ENCODE results near the gene UTS2B.

The UTS2B gene

DNA sequence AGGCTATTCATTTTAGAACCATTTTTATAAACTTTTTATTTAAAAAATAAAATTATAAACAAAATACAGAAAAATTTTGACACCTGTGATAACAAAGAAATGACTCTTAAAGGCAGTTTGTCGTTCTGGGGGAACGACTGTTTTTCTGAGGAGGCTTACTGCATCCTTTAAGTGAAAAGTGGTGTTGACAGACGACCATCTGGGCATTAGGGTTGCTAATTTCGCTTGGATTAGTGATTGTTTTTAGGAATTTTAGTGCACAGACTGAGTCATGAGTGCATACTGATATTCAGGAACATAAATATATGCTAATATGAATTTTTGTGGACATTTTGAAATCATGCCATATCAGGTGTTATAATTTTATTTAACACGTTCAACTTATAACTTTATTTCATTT, 102.8 kb downstream of the UTS2B start:
- Histone ChIP-seq H3K9ac (ENCODE audit: insufficient read length, low read depth) (no peak overlapping the region), H3K36me3 (ENCODE audit: insufficient read depth, insufficient read length, low read length) (no peaks in the 10 kb centered on the region), H3K27me3 (ENCODE audit: insufficient read depth, insufficient read length) (no peaks in the 10 kb centered on the region), H3K4me3 (ENCODE audit: insufficient read length, low read depth) (no peak overlapping the region), H3K4me1 (ENCODE audit: insufficient read depth, insufficient read length) (no peaks in the 10 kb centered on the region), H3K9me3 (ENCODE audit: insufficient read depth, low read length) (0 out of 2 replicates have a peak, but pooled peaks cover 5% of the 10 kb centered on the region)
- DNase-seq (ENCODE audit: low read depth, low spot score), result no peak
- TF ChIP-seq YY1 (IDR thresholded peaks at IDR 0.05; ENCODE audit: insufficient read depth, insufficient read length), result no peak
- no peak for TF ChIP-seq ZNF274 (IDR thresholded peaks at IDR 0.05; ENCODE audit: low read depth, low read length)
- no peak for TF ChIP-seq SUZ12 (IDR thresholded peaks at IDR 0.05; ENCODE audit: extremely low read depth, insufficient read depth, insufficient read length)

DNA sequence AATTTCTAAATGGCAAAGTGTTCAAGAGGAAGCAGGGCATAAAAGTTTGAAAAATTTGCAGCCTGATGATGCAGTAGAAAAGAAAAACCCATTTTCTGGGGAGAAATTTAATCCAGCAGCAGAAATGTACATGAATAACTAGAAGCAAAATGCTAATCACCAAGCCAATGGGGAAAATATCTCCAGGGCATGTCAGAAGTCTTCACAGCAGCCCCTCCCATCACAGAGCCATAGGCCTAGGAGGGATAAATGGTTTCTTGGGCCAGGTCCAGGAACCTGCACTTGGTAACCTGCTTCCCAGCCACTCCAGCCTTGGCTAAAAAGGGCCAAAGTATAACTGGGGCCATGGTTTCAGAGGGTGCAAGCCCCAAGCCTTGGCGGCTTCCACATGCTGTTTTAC, 108.7 kb downstream of the UTS2B start:
- DNase-seq (ENCODE audit: low read depth, low spot score), result no peak
- Histone ChIP-seq H3K36me3 (ENCODE audit: insufficient read depth, insufficient read length, low read length) (no peaks in the 10 kb centered on the region), H3K9ac (ENCODE audit: insufficient read length, low read depth) (no peak overlapping the region), H3K27me3 (ENCODE audit: insufficient read depth, insufficient read length) (no peaks in the 10 kb centered on the region), H3K9me3 (ENCODE audit: insufficient read depth, low read length) (0 out of 2 replicates have a peak, but pooled peaks cover 5% of the 10 kb centered on the region), H3K4me3 (ENCODE audit: insufficient read length, low read depth) (no peak overlapping the region), H3K4me1 (ENCODE audit: insufficient read depth, insufficient read length) (no peaks in the 10 kb centered on the region)
- TF ChIP-seq YY1 (IDR thresholded peaks at IDR 0.05; ENCODE audit: insufficient read depth, insufficient read length) (no peak), ZNF274 (IDR thresholded peaks at IDR 0.05; ENCODE audit: low read depth, low read length) (no peak), SUZ12 (IDR thresholded peaks at IDR 0.05; ENCODE audit: extremely low read depth, insufficient read depth, insufficient read length) (no peak)

DNA sequence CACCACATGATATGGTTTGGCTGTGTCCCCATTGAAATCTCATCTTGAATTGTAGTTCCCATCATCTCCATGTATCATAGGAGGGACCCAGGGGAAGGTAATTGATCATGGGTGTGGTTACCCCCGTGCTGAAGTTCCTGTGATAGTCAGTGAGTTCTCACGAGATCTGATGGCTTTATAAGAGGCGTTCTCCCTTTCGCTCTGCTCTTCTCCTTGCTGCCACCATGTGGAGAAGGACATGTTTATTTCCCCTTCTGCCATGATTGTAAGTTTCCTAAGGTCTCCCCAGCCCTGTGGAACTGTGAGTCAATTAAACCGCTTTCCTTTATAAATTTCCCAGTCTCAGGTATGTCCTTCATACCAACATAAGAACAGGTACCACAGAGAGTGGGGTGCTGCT, 109.4 kb downstream of the UTS2B start:
- DNase-seq (ENCODE audit: low read depth, low spot score), result no peak
- H3K4me3 ChIP-seq (ENCODE audit: insufficient read length, low read depth), result no peak overlapping the region
- H3K9ac ChIP-seq (ENCODE audit: insufficient read length, low read depth), result no peak overlapping the region
- TF ChIP-seq ZNF274 (IDR thresholded peaks at IDR 0.05; ENCODE audit: low read depth, low read length), result no peak
- no peak for TF ChIP-seq YY1 (IDR thresholded peaks at IDR 0.05; ENCODE audit: insufficient read depth, insufficient read length)
- TF ChIP-seq SUZ12 (IDR thresholded peaks at IDR 0.05; ENCODE audit: extremely low read depth, insufficient read depth, insufficient read length), result no peak
- H3K27me3 ChIP-seq (ENCODE audit: insufficient read depth, insufficient read length), result no peaks in the 10 kb centered on the region
- no peaks in the 10 kb centered on the region for H3K36me3 ChIP-seq (ENCODE audit: insufficient read depth, insufficient read length, low read length)
- peaks cover 10% of the 10 kb centered on the region for H3K9me3 ChIP-seq (ENCODE audit: insufficient read depth, low read length)
- no peaks in the 10 kb centered on the region for H3K4me1 ChIP-seq (ENCODE audit: insufficient read depth, insufficient read length)

GRCh38 chr3:191217301-191217700, 113.0 kb downstream of the UTS2B start:
- TF ChIP-seq ZNF274 (IDR thresholded peaks at IDR 0.05; ENCODE audit: low read depth, low read length) (no peak), YY1 (IDR thresholded peaks at IDR 0.05; ENCODE audit: insufficient read depth, insufficient read length) (no peak), SUZ12 (IDR thresholded peaks at IDR 0.05; ENCODE audit: extremely low read depth, insufficient read depth, insufficient read length) (no peak)
- H3K4me1 ChIP-seq (ENCODE audit: insufficient read depth, insufficient read length), result no peaks in the 10 kb centered on the region
- no peaks in the 10 kb centered on the region for H3K36me3 ChIP-seq (ENCODE audit: insufficient read depth, insufficient read length, low read length)
- DNase-seq (ENCODE audit: low read depth, low spot score), result no peak
- no peak overlapping the region for H3K9ac ChIP-seq (ENCODE audit: insufficient read length, low read depth)
- H3K4me3 ChIP-seq (ENCODE audit: insufficient read length, low read depth), result no peak overlapping the region
- H3K9me3 ChIP-seq (ENCODE audit: insufficient read depth, low read length), result peaks cover 13% of the 10 kb centered on the region
- H3K27me3 ChIP-seq (ENCODE audit: insufficient read depth, insufficient read length), result no peaks in the 10 kb centered on the region

Measured in NT2/D1 (cell line).